ENCODE data around the gene PPIL3. TPM values are rescaled to one million over a fixed set of nuclear protein-coding genes. Genes with fewer than 3 reads are reported as not detected.

Gene PPIL3
- total and polyA plus RNA-seq, 2 experiments from 2014 or later, result 42.9 to 54.0 TPM

- no peak for TF ChIP-seq CREB1 (CRISPR knock-in tag; IDR thresholded peaks at IDR 0.05; ENCODE audit: low read depth)
- TF ChIP-seq, protein P1, sequence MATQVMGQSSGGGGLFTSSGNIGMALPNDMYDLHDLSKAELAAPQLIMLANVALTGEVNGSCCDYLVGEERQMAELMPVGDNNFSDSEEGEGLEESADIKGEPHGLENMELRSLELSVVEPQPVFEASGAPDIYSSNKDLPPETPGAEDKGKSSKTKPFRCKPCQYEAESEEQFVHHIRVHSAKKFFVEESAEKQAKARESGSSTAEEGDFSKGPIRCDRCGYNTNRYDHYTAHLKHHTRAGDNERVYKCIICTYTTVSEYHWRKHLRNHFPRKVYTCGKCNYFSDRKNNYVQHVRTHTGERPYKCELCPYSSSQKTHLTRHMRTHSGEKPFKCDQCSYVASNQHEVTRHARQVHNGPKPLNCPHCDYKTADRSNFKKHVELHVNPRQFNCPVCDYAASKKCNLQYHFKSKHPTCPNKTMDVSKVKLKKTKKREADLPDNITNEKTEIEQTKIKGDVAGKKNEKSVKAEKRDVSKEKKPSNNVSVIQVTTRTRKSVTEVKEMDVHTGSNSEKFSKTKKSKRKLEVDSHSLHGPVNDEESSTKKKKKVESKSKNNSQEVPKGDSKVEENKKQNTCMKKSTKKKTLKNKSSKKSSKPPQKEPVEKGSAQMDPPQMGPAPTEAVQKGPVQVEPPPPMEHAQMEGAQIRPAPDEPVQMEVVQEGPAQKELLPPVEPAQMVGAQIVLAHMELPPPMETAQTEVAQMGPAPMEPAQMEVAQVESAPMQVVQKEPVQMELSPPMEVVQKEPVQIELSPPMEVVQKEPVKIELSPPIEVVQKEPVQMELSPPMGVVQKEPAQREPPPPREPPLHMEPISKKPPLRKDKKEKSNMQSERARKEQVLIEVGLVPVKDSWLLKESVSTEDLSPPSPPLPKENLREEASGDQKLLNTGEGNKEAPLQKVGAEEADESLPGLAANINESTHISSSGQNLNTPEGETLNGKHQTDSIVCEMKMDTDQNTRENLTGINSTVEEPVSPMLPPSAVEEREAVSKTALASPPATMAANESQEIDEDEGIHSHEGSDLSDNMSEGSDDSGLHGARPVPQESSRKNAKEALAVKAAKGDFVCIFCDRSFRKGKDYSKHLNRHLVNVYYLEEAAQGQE (IDR thresholded peaks at IDR 0.05; ENCODE audit: unreplicated experiment), result no peak
- no peak for TF ChIP-seq STAT1 (IDR thresholded peaks at IDR 0.05; ENCODE audit: unreplicated experiment)
- no peak for TF ChIP-seq EZH2phosphoT487 (IDR thresholded peaks at IDR 0.05; ENCODE audit: unreplicated experiment)
- no peak for TF ChIP-seq CTCF (conservative IDR thresholded peaks at IDR 0.05; ENCODE audit: low read depth in 2 of 2)
- TF ChIP-seq EZH2 (IDR thresholded peaks at IDR 0.05; ENCODE audit: low read depth, unreplicated experiment), result no peak
- TF ChIP-seq JUNB (IDR thresholded peaks at IDR 0.05; ENCODE audit: unreplicated experiment), result no peak
- no peak for TF ChIP-seq NANOG (IDR thresholded peaks at IDR 0.05; ENCODE audit: borderline replicate concordance)
- TF ChIP-seq, protein P2, sequence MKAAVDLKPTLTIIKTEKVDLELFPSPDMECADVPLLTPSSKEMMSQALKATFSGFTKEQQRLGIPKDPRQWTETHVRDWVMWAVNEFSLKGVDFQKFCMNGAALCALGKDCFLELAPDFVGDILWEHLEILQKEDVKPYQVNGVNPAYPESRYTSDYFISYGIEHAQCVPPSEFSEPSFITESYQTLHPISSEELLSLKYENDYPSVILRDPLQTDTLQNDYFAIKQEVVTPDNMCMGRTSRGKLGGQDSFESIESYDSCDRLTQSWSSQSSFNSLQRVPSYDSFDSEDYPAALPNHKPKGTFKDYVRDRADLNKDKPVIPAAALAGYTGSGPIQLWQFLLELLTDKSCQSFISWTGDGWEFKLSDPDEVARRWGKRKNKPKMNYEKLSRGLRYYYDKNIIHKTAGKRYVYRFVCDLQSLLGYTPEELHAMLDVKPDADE (IDR thresholded peaks at IDR 0.05), result no peak
Observed at GRCh38 chr2:200845194-200845593, 43.7 kb downstream of the PPIL3 start (continued).

- H3K9me2 ChIP-seq (ENCODE audit: insufficient read depth), result 0 out of 2 replicates have a peak, but pooled peaks cover 2% of the 10 kb centered on the region
- peaks cover 6% of the 10 kb centered on the region; the same call in 2 of the 3 replicates for H3K4me1 Mint-ChIP-seq
- H3K4me2 ChIP-seq, result no peak overlapping the region
- no peaks in the 10 kb centered on the region for H3K36me3 Mint-ChIP-seq (ENCODE audit: low read depth)
- H3K27ac ChIP-seq (ENCODE audit: low read depth), result no peak overlapping the region
- peak overlapping the region; percentile 28; the same call in 1 of the 2 replicates for H2AFZ ChIP-seq
- H3K4me1 ChIP-seq (ENCODE audit: insufficient read depth), result peaks cover 2% of the 10 kb centered on the region; the same call in 1 of the 2 replicates
- DNase-seq (ENCODE audit: low spot score) (no peak), ATAC-seq (no peak)
- H3K79me2 ChIP-seq (replicated peaks; ENCODE audit: insufficient read depth), result no peaks in the 10 kb centered on the region
- no peaks in the 10 kb centered on the region for H3K9me3 Mint-ChIP-seq
- no peaks in the 10 kb centered on the region for H3K27me3 ChIP-seq (ENCODE audit: insufficient read depth)
- no peaks in the 10 kb centered on the region for H3K27me3 Mint-ChIP-seq (ENCODE audit: insufficient read depth, low read depth, poor library complexity)
- H3K36me3 ChIP-seq (ENCODE audit: insufficient read depth), result no peaks in the 10 kb centered on the region
- no peak overlapping the region for H3K4me3 ChIP-seq
- H3K27ac Mint-ChIP-seq, result no peak overlapping the region
- H3F3A ChIP-seq (replicated peaks; ENCODE audit: low read depth), result no peaks in the 10 kb centered on the region
- H3K4me3 Mint-ChIP-seq, result no peak overlapping the region
- H4K20me1 ChIP-seq (replicated peaks; ENCODE audit: insufficient read depth), result no peaks in the 10 kb centered on the region
- no peak for TF ChIP-seq ZNF331 (CRISPR knock-in tag; IDR thresholded peaks at IDR 0.05; ENCODE audit: low read depth)
- TF ChIP-seq, protein P3, sequence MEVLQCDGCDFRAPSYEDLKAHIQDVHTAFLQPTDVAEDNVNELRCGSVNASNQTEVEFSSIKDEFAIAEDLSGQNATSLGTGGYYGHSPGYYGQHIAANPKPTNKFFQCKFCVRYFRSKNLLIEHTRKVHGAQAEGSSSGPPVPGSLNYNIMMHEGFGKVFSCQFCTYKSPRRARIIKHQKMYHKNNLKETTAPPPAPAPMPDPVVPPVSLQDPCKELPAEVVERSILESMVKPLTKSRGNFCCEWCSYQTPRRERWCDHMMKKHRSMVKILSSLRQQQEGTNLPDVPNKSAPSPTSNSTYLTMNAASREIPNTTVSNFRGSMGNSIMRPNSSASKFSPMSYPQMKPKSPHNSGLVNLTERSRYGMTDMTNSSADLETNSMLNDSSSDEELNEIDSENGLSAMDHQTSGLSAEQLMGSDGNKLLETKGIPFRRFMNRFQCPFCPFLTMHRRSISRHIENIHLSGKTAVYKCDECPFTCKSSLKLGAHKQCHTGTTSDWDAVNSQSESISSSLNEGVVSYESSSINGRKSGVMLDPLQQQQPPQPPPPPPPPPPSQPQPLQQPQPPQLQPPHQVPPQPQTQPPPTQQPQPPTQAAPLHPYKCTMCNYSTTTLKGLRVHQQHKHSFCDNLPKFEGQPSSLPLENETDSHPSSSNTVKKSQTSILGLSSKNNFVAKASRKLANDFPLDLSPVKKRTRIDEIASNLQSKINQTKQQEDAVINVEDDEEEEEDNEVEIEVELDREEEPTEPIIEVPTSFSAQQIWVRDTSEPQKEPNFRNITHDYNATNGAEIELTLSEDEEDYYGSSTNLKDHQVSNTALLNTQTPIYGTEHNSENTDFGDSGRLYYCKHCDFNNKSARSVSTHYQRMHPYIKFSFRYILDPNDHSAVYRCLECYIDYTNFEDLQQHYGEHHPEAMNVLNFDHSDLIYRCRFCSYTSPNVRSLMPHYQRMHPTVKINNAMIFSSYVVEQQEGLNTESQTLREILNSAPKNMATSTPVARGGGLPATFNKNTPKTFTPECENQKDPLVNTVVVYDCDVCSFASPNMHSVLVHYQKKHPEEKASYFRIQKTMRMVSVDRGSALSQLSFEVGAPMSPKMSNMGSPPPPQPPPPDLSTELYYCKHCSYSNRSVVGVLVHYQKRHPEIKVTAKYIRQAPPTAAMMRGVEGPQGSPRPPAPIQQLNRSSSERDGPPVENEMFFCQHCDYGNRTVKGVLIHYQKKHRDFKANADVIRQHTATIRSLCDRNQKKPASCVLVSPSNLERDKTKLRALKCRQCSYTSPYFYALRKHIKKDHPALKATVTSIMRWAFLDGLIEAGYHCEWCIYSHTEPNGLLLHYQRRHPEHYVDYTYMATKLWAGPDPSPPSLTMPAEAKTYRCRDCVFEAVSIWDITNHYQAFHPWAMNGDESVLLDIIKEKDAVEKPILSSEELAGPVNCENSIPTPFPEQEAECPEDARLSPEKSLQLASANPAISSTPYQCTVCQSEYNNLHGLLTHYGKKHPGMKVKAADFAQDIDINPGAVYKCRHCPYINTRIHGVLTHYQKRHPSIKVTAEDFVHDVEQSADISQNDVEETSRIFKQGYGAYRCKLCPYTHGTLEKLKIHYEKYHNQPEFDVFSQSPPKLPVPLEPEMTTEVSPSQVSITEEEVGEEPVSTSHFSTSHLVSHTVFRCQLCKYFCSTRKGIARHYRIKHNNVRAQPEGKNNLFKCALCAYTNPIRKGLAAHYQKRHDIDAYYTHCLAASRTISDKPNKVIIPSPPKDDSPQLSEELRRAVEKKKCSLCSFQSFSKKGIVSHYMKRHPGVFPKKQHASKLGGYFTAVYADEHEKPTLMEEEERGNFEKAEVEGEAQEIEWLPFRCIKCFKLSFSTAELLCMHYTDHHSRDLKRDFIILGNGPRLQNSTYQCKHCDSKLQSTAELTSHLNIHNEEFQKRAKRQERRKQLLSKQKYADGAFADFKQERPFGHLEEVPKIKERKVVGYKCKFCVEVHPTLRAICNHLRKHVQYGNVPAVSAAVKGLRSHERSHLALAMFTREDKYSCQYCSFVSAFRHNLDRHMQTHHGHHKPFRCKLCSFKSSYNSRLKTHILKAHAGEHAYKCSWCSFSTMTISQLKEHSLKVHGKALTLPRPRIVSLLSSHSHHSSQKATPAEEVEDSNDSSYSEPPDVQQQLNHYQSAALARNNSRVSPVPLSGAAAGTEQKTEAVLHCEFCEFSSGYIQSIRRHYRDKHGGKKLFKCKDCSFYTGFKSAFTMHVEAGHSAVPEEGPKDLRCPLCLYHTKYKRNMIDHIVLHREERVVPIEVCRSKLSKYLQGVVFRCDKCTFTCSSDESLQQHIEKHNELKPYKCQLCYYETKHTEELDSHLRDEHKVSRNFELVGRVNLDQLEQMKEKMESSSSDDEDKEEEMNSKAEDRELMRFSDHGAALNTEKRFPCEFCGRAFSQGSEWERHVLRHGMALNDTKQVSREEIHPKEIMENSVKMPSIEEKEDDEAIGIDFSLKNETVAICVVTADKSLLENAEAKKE (CRISPR knock-in tag; IDR thresholded peaks at IDR 0.05), result no peak
Observed at GRCh38 chr2:200843993-200844948, 44.6 kb downstream of the PPIL3 start.
